Brain microvascular endothelial cell (primary cell): ENCODE data around the gene SEC14L3.

Experiments used
- DNase-seq: peaks from one replicate; pipeline ENCODE4 v3.0.0-alpha.2; 2020
- H3K27ac ChIP-seq: fragments of 250-450 bp; sonication (Bioruptor Pico); 2 replicates; pipeline ENCODE4 v1.5.1; 2020; ENCODE audit warnings: mild to moderate bottlenecking, moderate library complexity
- H3K27me3 ChIP-seq: fragments of 250-450 bp; sonication (Bioruptor Pico); replicated peaks from 2 replicates; pipeline ENCODE4 v1.5.1; 2020; ENCODE audit warnings: mild to moderate bottlenecking
- H3K36me3 ChIP-seq: fragments of 250-450 bp; sonication (Bioruptor Pico); replicated peaks from 2 replicates; pipeline ENCODE4 v1.5.1; 2020; ENCODE audit warnings: mild to moderate bottlenecking
- H3K4me3 ChIP-seq: 2 replicates; pipeline ENCODE4 v1.5.1; 2011; ENCODE audit warnings: low read depth, mild to moderate bottlenecking, control low read depth, low read length, moderate library complexity
- in situ Hi-C: cut with HindIII; loops from 2 replicates; pipeline ENCODE4 v1.10.0; 2017; ENCODE audit warnings: low sequenced_read_pairs, low pct_ligation_motif_present
- TF ChIP-seq, protein P1 (sequence below): IDR thresholded peaks from 2 replicates; pipeline ENCODE4 v1.5.1; 2011; ENCODE audit warnings: low read depth, mild to moderate bottlenecking, moderate library complexity, low read length, control low read depth, inconsistent platforms; ENCODE audit errors: missing control alignments

SEC14L3 gene

GRCh38 chr22:30447656-30448055 lies 24.2 kb downstream of the SEC14L3 start:
- Histone ChIP-seq H3K27me3 (no peaks in the 10 kb centered on the region), H3K36me3 (no peaks in the 10 kb centered on the region), H3K27ac (no peak overlapping the region), H3K4me3 (no peak overlapping the region)
- in situ Hi-C loops = no loop called here
- no peak for DNase-seq
- TF ChIP-seq, protein P1, sequence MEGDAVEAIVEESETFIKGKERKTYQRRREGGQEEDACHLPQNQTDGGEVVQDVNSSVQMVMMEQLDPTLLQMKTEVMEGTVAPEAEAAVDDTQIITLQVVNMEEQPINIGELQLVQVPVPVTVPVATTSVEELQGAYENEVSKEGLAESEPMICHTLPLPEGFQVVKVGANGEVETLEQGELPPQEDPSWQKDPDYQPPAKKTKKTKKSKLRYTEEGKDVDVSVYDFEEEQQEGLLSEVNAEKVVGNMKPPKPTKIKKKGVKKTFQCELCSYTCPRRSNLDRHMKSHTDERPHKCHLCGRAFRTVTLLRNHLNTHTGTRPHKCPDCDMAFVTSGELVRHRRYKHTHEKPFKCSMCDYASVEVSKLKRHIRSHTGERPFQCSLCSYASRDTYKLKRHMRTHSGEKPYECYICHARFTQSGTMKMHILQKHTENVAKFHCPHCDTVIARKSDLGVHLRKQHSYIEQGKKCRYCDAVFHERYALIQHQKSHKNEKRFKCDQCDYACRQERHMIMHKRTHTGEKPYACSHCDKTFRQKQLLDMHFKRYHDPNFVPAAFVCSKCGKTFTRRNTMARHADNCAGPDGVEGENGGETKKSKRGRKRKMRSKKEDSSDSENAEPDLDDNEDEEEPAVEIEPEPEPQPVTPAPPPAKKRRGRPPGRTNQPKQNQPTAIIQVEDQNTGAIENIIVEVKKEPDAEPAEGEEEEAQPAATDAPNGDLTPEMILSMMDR = no peak

GRCh38 chr22:30445438-30446145 lies 26.2 kb downstream of the SEC14L3 start:
- no peaks in the 10 kb centered on the region for H3K36me3 ChIP-seq
- in situ Hi-C loops = no loop called here
- H3K27me3 ChIP-seq = no peaks in the 10 kb centered on the region
- no peak for DNase-seq
- no peak overlapping the region for H3K27ac ChIP-seq
- TF ChIP-seq, protein P1 = no peak
- H3K4me3 ChIP-seq = no peak overlapping the region

DNA sequence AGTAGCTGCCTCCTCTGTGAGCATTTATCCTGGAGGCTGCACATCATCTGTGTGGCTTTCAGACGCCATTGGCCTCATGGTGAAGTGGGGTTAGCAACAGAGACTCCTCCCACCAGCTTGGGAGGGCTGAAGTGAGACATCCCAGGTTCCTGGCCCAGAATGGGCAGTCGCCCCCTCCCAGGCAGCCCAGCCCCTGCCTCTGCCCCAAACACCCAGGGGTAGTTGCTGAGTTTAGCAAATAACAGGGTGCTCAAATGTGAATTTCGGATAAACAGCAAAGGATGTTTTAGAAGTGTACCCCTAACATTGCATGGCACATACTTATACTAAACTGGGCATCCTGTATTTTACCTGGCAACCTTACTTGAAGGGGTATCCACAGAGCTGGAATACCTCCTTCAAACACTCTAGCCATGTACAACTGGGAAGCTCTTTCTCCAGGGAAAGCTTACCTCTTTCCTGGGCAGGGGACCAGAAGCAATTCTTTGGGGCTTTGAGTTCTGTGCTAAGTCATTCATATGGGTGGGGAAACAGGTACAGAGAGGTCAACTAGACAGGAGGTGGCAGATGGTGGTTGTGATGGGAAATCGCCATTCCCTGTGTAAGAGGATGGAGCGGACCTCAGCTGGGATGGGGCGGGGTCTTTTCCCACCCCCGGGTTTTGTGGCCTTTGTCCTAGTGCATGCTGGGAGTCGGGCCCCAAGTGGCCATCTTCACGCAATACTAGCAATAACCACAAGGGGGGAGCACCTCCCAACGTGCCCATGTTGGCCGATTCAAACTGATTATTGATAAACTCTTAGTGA lies 27.0 kb downstream of the SEC14L3 start:
- no peaks in the 10 kb centered on the region for H3K27me3 ChIP-seq
- H3K36me3 ChIP-seq = no peaks in the 10 kb centered on the region
- DNase-seq = peak; percentile 67
- H3K27ac ChIP-seq = no peak overlapping the region
- TF ChIP-seq, protein P1 = peak; percentile 88
- H3K4me3 ChIP-seq = no peak overlapping the region
- in situ Hi-C loops = no loop called here

- H3K4me3 ChIP-seq = no peak overlapping the region
- in situ Hi-C loops = no loop called here
- no peaks in the 10 kb centered on the region for H3K27me3 ChIP-seq
- TF ChIP-seq, protein P1 = no peak
- H3K27ac ChIP-seq = no peak overlapping the region
- DNase-seq = no peak
- no peaks in the 10 kb centered on the region for H3K36me3 ChIP-seq
Observed at GRCh38 chr22:30441088-30441487, 30.7 kb downstream of the SEC14L3 start.

DNA sequence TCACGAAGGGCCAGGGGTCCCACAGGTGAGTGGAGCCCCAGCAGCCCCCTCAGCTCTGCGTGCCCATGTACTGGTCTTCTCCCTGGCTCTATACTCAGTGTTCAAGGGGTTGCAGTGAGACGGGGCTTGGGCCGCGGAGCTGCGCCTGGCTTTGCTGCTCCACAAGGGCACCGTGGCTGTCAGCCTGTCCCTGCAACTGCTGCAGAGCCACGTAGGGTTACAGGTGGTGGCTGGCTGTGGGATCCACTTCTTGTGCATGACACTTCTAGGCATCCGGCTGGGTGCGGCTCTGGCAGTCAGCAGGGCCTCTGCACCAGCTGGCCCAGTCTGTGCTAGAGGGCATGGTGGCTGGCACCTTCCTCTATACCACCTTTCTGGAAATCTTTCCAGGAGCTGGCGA lies 32.0 kb downstream of the SEC14L3 start:
- TF ChIP-seq, protein P1 = no peak
- in situ Hi-C loops = no loop called here
- DNase-seq = no peak
- no peak overlapping the region for H3K27ac ChIP-seq
- H3K27me3 ChIP-seq = no peaks in the 10 kb centered on the region
- H3K36me3 ChIP-seq = no peaks in the 10 kb centered on the region
- no peak overlapping the region for H3K4me3 ChIP-seq
